ENCODE measurements around the gene ZPR1.
"Not testable (repeated sequence)": the region's sequence is repeated elsewhere in the genome, so short reads cannot be mapped to it uniquely, and the experiment has no call there.

Gene ZPR1, protein sequence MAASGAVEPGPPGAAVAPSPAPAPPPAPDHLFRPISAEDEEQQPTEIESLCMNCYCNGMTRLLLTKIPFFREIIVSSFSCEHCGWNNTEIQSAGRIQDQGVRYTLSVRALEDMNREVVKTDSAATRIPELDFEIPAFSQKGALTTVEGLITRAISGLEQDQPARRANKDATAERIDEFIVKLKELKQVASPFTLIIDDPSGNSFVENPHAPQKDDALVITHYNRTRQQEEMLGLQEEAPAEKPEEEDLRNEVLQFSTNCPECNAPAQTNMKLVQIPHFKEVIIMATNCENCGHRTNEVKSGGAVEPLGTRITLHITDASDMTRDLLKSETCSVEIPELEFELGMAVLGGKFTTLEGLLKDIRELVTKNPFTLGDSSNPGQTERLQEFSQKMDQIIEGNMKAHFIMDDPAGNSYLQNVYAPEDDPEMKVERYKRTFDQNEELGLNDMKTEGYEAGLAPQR

DNA sequence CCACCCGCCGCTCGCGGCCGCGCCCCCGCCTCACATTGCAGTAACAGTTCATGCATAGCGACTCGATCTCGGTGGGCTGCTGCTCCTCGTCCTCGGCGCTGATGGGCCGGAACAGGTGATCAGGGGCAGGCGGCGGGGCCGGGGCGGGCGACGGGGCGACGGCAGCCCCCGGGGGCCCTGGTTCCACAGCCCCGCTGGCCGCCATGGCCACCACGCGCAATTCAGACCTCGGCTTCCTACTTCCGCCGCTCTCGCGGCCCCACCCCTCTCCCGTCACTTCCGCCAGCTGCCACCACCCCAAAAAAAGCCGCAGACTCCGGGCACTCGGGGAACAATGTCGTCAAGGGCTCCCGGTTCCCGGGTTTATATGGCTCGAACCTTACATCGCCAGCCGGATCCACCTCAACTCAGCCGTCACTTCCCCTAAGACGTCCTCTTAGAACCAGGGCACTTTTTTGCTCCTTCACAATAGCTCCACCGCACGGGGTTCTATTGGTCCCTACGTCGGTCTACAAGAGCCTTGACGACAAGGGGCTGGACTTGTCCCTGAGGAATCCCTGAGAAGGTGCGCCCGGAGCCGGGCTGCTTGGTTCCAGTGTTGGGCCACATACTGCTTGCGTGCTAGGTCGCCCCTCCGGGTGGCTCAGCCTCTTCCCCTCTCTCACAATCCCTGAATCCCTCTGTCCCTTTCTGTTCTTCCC, at the start of gene ZPR1:
ZPR1 (minus strand) TSS at position 238 of the 701 bp plus-strand sequence; CDS start at position 205, 33 bp downstream.
- DNase-seq, result peak; percentile 77

DNA sequence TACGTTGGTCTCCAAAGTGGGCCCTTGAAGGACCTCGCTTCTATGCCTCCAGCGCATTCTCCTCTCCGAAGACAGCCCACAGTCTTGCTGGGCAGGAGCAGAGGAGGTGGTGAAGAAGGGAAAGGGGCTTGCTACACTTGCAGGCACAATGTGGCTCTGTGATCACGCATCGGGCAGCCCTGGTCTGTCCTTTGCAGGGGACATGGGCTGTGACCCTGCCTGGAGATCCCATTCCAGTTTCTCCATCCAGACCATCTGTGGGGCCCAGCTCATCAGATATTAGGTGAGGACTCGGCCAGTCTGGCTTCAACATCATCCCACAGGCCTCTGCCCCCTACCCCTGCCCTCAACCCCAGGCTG, 48.8 kb upstream of the ZPR1 start:
- DNase-seq, result no peak

DNA sequence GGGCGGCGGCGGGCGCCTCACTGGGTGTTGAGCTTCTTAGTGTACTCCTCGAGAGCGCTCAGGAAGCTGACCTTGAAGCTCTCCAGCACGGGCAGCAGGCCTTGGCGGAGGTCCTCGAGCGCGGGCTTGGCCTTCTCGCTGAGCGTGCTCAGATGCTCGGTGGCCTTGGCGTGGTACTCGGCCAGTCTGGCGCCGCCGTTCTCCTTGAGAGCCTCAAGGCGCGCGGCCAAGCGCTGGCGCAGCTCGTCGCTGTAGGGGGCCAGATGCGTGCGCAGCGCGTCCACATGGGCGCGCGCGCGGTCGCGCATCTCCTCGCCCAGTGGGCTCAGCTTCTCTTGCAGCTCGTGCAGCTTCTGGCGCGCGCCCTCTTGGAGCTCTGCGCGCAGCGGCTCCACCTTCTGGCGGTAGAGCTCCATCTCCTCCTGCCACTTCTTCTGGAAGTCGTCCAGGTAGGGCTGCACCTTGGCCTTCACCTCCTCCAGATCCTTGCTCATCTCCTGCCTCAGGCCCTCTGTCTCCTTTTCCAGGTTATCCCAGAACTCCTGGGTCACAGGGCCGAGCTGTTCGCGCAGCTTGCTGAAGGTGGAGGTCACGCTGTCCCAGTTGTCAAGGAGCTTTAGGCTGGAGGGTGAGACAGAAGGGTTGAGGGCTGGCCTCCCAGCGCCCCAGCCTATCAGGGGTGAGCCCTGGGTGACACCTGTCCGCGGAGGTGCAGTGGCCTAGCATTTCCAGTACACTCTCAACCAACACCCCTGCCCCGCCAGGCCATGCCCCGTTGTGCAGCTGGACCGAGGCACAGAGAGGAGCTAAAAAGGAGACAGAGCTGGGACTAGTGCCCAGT, 48.2 kb upstream of the ZPR1 start:
- peak; percentile 87 for DNase-seq

DNA sequence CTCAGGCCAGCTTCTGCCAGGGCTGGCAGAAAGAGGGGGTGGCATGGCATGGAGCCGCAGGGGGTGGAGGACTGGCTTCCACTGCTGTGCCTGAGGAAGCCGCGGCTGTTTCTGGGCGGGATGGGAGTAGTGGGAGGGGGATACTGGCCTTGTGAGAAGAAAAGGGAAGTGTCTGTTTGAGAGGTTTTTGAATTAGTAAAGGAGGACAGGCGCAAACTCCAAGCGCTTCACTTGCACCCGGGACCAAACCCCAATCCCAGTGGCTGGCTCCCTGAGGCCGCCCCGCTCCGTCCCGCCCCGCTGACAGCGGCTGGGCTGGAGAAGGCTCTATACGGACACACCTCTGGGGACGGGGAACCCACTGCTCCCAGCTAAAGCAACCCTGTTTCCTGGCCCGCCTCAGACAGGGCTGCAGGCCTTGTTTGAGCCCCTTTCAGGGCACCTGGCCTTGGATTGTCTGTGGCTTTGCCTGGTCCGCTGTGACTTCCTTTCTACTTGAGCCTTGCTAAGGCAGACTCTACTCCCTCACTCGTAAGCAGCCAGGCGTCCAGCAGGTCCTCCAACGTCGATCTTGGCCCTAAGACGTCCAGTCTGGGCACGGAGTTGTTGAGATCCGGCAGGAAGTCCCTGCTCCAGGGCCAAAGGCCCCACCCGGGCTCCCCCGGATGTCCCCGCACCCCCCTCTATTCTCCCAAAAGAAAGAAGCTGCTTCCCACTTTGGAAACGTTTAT, 47.4 kb upstream of the ZPR1 start:
- no peak for DNase-seq

DNA sequence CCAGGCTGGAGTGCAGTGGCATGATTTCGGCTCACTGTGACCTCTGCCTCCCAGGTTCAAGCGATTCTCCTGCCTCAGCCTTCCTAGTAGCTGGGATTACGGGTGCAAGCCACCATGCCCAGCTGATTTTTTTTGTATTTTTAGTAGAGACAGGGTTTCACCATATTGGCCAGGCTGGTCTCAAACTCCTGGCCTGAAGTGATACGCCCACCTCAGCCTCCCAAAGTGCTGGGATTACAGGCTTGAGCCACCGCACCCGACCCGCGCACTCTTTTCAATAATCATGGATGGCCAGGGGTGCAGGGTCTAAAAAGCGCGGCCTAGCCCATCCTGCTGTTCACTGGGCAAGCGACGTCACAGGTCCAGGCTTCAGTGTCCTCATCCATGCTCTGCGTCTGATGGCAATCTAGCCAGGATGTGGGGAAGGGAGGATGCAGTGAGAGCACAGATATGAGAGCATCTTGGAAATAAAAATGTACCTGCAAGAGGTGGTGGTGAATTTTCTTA, 46.8 kb upstream of the ZPR1 start:
- not testable (repeated sequence) for DNase-seq

DNA sequence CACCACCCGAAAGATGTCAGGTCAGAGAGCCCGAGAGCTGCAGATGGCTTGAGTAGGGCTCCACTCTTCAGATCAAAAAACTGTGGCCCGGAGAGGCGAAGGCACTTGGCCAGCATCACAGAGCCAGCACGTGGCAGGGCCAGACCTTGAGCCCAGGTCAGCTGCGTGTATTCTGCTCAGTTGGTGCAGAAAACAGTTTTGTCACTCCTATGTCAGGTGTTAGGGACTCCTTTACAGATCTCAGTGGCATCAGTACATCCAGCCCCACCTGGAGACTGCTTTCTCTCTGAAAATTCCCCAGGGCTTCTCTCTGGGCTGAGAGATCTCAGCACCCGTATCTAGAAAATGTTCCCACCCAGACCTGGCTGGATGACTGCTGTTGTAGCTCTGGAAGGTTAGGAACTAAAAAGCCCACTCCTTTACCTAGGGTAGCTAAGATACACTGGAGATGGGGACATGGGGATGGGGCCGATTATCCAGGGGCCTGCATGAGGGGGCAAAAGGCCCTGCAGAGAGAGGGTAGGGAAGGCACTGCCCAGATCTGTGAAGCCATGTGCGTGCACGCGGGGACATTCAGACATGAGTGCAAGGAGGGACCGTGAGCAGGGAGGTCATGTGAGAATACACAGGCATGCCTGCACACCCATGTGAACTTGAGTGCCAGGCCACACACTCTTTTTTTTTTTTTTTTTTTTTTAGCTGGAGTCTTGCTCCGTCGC, 46.2 kb upstream of the ZPR1 start:
- DNase-seq, result no peak

DNA sequence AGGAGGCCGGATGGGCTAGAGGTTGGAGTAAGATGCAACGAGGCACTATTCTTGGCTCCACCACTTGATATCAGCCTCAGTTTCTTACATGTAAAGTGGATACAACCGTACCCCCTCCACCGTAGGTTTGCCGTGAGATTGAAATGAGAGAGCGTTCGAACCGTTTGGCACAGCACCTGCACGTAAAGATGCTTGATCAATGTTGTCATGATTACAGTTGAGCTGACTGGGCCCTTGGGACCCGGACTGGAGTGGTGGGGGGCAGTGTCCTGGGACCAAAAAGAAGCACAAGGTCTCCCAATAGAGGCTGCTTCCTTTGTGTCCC, 45.6 kb upstream of the ZPR1 start:
- DNase-seq, result no peak

DNA sequence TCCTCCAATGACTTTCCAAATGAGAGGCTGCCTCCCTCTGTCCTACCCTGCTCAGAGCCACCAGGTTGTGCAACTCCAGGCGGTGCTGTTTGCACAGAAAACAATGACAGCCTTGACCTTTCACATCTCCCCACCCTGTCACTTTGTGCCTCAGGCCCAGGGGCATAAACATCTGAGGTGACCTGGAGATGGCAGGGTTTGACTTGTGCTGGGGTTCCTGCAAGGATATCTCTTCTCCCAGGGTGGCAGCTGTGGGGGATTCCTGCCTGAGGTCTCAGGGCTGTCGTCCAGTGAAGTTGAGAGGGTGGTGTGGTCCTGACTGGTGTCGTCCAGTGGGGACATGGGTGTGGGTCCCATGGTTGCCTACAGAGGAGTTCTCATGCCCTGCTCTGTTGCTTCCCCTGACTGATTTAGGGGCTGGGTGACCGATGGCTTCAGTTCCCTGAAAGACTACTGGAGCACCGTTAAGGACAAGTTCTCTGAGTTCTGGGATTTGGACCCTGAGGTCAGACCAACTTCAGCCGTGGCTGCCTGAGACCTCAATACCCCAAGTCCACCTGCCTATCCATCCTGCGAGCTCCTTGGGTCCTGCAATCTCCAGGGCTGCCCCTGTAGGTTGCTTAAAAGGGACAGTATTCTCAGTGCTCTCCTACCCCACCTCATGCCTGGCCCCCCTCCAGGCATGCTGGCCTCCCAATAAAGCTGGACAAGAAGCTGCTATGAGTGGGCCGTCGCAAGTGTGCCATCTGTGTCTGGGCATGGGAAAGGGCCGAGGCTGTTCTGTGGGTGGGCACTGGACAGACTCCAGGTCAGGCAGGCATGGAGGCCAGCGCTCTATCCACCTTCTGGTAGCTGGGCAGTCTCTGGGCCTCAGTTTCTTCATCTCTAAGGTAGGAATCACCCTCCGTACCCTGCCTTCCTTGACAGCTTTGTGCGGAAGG, 44.8 kb upstream of the ZPR1 start:
- no peak for DNase-seq

DNA sequence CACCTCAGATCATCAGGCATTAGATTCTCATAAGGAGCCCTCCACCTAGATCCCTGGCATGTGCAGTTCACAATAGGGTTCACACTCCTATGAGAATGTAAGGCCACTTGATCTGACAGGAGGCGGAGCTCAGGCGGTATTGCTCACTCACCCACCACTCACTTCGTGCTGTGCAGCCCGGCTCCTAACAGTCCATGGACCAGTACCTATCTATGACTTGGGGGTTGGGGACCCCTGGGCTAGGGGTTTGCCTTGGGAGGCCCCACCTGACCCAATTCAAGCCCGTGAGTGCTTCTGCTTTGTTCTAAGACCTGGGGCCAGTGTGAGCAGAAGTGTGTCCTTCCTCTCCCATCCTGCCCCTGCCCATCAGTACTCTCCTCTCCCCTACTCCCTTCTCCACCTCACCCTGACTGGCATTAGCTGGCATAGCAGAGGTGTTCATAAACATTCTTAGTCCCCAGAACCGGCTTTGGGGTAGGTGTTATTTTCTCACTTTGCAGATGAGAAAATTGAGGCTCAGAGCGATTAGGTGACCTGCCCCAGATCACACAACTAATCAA, 44.0 kb upstream of the ZPR1 start:
- no peak for DNase-seq

DNA sequence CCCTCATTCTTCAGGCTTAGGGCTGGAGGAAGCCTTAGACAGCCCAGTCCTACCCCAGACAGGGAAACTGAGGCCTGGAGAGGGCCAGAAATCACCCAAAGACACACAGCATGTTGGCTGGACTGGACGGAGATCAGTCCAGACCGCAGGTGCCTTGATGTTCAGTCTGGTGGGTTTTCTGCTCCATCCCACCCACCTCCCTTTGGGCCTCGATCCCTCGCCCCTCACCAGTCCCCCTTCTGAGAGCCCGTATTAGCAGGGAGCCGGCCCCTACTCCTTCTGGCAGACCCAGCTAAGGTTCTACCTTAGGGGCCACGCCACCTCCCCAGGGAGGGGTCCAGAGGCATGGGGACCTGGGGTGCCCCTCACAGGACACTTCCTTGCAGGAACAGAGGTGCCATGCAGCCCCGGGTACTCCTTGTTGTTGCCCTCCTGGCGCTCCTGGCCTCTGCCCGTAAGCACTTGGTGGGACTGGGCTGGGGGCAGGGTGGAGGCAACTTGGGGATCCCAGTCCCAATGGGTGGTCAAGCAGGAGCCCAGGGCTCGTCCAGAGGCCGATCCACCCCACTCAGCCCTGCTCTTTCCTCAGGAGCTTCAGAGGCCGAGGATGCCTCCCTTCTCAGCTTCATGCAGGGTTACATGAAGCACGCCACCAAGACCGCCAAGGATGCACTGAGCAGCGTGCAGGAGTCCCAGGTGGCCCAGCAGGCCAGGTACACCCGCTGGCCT, 42.5 kb upstream of the ZPR1 start:
- DNase-seq, result no peak

DNA sequence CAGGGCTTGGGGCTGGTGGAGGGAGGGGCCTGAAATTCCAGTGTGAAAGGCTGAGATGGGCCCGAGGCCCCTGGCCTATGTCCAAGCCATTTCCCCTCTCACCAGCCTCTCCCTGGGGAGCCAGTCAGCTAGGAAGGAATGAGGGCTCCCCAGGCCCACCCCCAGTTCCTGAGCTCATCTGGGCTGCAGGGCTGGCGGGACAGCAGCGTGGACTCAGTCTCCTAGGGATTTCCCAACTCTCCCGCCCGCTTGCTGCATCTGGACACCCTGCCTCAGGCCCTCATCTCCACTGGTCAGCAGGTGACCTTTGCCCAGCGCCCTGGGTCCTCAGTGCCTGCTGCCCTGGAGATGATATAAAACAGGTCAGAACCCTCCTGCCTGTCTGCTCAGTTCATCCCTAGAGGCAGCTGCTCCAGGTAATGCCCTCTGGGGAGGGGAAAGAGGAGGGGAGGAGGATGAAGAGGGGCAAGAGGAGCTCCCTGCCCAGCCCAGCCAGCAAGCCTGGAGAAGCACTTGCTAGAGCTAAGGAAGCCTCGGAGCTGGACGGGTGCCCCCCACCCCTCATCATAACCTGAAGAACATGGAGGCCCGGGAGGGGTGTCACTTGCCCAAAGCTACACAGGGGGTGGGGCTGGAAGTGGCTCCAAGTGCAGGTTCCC, 41.8 kb upstream of the ZPR1 start, which contains the start of gene APOC3:
APOC3 (plus strand) TSS at position 383 of the 659 bp plus-strand sequence. CDS start 676 bp downstream, outside the sequence.
- DNase-seq, result no peak

DNA sequence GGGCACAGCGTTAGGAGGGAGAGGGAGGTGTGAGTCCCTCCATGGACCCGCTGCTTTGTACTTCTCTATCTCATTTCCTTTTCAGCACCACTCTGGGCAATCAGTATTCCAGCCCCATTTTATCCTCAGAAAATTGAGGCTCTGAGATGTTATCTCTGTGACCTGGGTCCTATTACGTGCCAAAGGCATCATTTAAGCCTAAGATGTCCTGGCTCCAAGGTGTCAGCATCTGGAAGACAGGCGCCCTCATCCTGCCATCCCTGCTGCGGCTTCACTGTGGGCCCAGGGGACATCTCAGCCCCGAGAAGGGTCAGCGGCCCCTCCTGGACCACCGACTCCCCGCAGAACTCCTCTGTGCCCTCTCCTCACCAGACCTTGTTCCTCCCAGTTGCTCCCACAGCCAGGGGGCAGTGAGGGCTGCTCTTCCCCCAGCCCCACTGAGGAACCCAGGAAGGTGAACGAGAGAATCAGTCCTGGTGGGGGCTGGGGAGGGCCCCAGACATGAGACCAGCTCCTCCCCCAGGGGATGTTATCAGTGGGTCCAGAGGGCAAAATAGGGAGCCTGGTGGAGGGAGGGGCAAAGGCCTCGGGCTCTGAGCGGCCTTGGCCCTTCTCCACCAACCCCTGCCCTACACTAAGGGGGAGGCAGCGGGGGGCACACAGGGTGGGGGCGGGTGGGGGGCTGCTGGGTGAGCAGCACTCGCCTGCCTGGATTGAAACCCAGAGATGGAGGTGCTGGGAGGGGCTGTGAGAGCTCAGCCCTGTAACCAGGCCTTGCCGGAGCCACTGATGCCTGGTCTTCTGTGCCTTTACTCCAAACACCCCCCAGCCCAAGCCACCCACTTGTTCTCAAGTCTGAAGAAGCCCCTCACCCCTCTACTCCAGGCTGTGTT, 41.1 kb upstream of the ZPR1 start:
- DNase-seq, result no peak

DNA sequence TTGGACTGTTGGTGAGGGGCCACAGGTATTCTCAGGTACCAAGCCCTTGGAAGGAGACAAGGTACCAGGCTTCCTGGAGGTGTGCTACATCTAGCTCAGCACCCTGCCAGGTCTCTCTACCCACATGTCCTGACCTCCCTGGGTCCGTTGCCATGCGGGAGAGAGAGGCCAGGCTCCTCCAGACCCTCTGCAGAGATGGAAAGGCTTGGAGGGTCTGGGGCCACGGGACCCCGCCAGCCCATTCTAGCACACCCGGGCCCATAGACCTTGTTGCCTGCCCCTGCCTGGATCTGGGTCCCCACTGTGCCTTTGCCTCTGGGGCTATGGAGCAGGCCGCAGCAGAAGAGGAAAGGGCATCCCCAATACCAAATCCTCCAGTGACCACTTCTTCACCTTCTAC, 39.6 kb upstream of the ZPR1 start:
- no peak for DNase-seq

DNA sequence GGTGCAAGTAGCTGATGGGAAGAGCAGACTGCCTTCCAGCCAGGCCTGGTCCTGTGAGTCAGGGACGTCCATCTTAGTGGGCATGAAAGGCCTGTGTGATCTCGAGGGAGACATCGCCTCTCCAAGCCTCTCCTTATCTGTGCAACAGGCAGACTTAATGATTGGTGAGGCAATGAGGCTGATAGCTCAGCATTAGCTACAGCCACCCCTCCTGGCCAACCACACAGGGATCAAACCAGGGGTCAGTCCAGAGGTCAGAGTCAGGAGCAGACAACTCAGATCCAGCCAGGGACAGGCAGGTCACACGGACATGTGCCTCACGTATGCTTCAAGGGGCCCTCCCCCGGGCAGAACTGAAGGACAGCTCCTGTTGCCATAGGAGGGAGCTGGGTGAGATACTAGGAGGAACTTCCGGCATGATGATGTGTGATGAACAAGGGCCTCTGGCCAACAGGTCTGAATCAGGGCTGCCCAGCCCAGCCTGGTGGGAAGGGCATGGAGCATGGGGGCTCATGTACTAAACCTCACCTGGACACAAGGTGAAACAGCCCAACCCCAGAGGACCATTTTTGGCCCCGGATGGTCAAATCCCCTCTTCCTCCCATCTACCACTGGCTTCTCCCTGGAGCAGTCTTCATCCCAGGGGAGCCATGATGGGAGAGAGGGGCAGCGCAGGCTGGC, 39.1 kb upstream of the ZPR1 start:
- DNase-seq, result no peak

DNA sequence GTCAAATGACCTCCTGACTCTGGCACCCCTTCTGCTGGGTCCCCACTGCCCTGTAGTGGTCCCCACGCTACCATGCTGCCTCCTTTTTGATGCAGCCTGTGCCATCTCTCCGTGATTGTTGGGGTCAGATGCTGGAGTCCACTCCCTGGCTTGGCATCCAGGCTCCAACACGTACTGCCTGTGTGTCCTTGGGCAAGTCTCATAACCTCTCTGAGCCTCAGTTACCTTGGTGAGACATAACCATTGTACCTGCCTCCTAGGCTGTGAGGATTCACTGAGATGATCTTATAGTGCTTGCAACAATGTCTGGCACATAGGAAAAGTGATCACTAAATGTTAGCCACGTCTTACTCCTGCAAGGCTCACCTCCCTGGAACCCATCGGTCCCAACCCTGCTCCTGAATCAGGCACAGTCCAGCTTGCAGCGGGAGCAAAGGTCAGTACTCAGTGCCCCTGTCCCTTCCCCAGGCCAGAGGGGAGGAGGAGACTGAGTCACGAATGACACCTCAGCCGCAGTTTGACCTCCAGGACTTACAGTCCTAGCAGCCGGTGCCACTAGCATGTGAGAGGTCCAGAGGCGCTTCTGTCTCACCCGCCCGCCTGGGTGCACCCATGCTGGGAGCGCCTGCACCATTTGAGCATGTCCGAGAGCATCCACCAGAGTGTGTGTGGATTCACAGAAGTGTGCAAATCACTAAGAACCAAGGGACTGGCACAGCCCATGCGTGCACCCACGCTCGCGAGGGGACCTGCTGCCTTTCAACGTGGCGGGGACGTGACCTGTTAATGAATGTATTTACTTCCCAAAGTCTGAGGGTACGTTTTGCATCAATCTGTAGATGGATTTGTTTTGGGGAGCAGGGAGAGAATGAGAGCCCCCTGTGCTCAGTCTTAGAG, 38.3 kb upstream of the ZPR1 start:
- DNase-seq, result no peak

DNA sequence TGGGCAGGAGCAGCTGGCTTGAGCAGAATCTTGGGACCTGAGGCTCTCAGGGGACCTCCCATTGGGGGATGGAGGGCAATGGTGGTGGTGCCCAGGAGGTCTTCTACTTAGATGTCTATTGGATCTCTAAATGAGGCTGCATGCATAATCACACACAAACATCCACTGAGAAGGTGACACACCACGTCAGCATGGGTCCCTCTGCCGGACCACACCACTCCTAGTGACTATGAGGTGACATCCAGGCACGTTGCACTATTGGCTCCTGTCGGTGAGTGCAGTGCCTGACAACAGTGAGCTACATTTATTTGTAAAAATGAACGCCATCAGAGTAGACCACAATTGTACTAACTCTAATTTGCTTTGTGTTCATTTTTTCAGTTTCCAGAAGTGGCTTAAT, 37.6 kb upstream of the ZPR1 start:
- DNase-seq, result no peak

Data from NCI-H510A treated with DMSO at 0.1 percent for 48 hours (cell line).